Activated CD4-positive, alpha-beta T cell treated with anti-CD3 and anti-CD28 coated beads, Interleukin-2, Interleukin-4, amounts not matched to agents 100 ng/mL and 50 ng/mL, durations not matched to agents 16 hours and 8 hours (primary cell): ENCODE measurements around the gene SLC12A5.

Source experiments
- DNase-seq: peaks from one replicate; pipeline ENCODE4 v3.0.0-alpha.2; 2020; ENCODE audit warnings: low spot score

The SLC12A5 gene

DNA sequence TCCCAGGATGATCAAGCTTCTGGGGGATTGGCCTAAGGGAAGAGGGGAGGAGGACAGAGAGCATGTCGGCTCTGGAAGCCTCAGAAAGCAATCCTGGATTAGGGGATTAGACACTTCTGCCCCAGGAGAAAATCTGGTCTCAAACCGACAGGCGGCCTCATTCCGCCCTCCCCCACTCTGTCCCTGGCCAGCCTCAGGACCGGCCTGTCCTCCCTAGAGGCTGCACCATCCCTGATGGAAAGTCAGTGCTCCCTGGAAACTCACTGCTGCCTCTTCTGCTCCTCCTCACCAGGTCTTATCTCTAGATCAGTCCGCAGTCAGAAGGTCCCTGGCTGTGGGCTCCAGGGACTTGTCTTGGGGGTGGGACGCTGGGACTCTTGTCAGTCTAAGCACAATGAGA is 905 bp upstream of the SLC12A5 start:
- DNase-seq, result no peak

DNA sequence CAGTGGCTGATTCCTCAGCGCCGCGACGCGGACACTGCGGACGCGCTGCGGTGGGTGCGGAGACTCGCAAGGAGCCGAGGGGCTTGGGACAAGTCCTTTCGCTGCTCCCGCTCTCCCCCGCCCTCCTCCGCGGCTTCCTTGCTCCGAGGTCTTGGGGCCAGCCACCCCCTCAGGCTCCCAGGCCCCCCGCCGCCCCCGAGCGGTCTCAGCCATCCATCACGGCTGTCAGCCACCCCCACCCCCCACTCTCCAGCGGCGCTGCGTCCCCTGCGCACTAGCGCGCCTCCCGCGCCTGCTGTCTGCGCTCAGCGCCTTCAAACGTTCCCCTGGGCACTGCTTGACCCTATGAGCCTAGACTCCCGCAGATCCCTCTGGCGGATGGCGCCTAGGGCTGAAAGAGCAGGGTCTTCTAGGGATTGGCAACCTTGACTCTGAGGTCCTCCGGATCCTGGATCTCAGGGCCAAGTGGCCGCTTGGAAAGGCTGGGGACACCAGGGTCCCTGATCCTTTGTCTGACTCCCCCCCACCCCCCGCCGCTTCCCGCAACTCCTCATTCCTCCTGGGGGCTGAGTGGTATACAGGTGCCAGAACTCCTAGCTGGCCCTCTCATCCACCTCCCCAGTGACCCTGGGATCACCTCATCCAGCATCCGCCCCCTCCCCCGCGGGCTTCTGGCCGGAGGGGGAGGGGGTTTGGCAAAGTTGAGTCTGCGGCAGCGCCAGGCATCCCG is 1.4 kb downstream of the SLC12A5 start:
- DNase-seq, result no peak

DNA sequence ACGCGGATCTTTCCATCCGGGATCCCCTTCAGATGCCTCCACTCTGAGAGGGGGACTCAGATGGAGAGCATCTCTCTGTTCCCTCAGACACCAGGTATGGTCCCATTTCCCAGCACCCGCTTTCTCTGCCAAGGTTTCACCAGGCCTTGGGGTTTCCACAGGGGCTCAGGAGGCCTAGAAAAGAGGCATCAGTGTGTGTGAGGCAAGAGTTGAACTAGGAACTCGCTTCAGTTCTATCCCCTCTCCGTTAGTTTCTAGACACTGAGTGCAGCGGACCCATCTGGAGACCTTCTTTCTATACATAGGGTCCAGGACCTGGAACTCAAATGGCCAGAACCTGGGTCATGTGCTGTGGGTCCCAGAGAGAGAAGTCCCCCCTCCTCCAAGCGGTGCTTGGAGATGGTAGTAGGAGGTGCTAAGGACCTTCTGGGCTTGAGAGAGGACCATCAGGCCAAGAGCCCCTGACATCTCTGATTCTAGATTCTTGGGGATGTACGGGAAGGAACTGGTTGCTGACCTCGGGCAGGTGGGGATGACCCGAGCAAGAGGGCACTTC is 2.1 kb downstream of the SLC12A5 start:
- no peak for DNase-seq

DNA sequence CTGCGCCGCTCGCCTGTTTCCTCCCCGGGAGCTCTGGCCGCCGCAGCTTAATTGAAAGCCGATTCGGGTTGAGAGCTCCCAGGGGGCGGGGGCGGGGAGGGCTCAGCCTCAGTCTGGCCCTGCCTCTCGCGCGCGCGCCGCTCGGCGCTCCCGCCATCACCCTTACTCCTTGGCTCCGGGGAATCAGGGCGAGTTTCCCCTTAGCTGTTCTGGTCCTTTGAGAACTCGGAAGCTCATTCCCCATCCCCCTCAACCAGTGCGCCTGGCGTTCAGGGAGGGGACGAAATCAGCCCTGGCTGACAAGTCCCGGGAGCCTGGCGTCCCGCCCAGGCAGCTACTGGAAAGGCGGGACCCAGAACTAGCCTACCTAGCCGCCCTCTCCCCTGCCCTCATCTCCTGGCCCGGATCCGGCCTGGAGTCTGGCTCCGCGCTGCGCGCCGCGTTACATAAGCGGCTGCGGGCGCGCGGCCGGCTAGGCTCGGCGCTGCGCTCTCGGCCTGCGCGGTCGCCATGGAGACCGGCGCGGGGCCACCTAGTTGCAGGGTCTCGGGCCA is 2.8 kb downstream of the SLC12A5 start:
- DNase-seq, result no peak

DNA sequence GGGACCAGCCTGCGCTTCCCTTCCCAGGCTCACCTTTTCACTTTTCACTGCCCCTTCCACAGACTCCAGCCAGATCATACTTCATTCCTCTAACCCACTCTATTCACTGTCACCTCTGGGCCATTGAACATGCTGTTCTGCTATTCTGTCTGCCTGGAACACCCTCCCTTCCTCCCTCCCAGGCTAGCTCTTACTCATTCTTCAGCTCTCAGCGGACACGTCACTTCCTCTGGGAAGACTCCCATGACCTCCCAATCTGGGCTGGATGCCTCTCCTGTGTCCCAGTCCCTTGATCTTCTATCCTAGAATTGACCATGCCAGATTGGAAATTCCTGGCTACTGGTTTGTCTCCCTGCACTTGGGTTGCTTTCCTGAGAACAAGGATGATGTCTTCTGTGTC is 5.0 kb downstream of the SLC12A5 start:
- no peak for DNase-seq

DNA sequence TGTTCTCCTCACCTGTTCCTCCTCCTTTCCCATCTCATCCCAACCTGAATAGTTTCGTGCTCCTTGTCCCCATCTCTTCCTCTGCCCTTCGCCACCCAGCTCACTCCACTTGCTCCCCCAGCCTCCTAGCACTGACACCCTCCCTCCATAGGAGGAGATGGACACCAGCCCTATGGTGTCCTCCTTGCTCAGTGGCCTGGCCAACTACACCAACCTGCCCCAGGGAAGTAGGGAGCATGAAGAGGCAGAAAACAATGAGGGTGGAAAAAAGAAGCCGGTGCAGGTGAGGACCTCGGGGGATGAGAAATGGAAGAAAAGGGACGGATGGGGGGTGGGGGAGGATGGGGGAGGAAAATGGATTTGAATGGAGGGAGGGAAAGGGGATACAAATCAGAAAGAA is 6.2 kb downstream of the SLC12A5 start:
- DNase-seq, result no peak

DNA sequence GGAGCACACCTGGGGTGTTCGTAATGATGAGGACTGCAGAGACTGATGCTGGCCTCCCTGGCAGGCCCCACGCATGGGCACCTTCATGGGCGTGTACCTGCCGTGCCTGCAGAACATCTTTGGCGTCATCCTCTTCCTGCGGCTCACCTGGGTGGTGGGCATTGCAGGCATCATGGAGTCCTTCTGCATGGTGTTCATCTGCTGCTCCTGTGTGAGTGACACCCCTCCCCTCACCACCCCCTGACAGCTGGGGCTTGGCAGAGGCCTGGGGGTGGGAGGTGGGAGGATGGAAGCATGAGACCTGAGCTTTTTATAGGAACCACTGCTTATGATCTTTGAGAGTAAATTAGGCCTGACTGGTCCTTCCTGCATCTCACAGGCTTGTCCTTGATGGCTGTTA is 6.7 kb downstream of the SLC12A5 start:
- no peak for DNase-seq

DNA sequence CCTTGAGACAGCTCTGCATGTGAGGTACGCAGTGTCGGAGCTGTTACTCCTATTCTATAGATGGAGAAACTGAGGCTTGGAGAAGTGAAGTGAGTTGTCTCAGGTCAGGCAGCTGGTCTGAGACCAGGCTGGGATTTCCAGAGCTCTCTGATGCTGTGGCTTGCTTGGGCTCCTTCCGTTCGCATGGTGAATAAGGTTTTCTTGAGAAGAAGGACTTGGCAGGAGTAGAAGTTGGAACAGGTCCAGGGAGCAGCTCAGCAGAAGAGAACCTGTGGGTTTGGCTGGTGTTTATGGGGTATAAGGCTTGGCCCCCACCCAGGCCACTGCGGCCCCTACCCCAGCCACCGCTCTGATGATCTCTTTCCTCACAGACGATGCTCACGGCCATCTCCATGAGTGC is 7.4 kb downstream of the SLC12A5 start:
- DNase-seq, result no peak

DNA sequence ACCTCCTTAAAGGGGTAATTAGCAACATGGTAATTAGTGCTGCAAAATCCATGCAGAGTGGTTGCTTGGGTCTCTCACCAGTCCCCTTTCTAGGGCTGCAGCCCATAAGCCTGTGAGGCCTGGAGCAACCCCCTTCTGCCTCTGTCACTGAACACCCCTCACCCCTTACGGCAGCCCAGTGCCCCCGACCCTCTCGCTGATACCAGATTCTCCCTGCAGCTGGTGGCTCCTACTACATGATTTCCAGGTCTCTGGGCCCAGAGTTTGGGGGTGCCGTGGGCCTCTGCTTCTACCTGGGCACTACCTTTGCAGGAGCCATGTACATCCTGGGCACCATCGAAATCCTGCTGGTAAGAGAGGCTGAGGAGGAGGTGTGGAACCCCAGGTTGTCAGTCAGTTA is 8.0 kb downstream of the SLC12A5 start:
- DNase-seq, result no peak

DNA sequence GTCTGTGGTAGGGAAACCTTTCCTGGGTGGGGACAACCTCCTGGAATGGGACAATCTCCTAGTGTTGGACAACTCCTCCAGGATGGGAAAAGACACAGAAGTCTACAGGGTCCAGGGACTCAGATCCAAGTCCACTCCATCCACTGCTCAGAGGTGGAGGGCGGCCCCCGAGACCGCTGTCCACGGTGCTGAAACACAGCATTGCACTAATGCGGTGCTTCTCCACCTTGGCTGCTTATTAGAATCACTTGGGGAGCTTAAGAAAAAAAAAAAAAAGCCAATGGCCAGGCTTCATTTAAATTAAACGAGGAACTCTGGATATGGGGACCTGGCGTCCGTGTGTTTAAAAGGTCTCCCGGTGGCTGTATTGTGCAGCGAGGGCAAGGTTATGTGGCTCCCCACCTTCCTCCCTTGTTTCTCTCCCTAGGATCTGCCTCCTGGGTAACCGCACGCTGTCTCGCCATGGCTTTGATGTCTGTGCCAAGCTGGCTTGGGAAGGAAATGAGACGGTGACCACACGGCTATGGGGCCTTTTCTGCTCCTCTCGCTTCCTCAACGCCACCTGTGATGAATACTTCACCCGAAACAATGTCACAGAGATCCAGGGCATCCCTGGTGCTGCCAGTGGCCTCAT is 12.0 kb downstream of the SLC12A5 start:
- peak; percentile 30 for DNase-seq

DNA sequence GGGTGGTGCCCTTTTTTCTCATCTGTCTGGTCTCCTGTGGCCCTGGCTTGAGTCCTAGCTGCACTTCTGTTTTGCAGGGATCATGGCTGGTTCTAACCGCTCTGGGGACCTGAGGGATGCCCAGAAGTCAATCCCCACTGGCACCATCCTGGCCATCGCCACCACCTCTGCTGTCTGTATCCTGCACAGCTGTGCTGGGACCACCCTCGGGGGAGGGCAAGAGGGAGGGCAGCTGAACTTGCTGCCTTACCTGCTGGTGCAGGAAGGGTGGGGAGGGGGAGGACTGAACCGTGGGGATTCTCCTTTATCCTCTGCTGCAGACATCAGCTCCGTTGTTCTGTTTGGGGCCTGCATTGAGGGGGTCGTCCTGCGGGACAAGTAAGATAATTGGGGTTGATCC is 14.5 kb downstream of the SLC12A5 start:
- no peak for DNase-seq

DNA sequence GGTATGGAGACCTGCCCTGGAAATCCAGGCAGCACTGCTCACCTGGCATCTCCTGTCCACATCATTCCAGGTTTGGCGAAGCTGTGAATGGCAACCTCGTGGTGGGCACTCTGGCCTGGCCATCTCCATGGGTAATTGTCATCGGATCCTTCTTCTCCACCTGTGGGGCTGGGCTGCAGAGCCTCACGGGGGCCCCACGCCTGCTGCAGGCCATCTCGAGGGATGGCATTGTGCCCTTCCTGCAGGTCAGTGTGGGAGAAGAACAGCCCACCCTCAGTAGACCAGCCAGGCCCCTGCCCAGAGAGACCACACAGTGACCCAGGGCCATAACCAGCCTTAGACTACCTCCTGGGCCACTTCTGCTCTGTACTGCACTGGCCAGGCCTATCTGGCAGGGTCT is 15.9 kb downstream of the SLC12A5 start:
- no peak for DNase-seq

DNA sequence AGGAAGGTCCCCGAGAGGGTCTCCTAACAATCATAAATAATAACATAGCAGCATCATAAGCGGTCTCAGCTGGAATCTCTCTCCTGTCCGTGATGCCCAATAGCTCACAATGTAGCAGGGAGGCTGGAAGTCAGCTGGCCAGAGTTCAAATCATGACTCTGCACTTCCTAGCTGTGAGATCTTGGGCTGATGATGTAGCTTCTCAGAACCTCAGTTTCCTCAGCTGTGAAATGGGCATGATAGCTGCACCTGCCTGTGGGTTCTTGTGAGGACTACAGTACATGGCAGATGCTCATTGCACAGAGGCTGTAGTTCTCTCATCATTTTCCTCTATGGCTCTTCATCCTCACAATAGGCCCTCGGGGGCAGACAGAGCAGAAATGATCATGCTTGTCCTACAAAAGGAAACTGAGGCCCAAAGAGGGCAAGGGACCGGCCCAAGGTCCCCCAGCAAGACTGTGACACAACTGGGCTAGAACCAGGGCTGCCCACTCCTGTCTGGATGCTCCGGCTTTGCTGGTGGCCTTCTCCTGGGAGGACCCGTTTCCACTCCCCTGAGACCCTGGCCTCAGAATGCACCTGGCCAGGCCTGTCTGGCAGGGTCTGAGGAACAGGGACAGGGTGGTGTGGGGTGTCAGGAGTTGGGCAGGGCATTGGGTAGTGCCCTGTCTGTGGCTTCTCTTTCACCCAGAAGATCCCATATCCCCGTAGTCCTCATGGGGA is 17.7 kb downstream of the SLC12A5 start:
- no peak for DNase-seq

DNA sequence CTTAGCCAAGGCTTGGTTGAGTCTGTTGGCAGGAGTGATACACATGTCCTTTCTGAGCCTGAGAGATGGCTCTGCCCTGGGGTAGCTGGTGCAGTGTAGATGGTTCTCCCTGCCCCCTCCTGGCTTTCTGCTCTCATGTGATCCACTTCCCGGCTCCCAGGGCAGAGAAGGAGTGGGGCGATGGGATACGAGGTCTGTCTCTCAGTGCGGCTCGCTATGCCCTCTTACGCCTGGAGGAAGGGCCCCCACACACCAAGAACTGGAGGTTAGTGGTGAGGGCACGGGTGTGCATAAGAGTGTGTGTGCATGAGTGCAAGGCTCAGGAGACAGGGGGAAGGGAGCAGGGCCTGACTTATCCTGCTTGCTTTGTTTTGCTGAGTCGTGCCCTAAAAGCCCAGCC is 18.8 kb downstream of the SLC12A5 start:
- no peak for DNase-seq

DNA sequence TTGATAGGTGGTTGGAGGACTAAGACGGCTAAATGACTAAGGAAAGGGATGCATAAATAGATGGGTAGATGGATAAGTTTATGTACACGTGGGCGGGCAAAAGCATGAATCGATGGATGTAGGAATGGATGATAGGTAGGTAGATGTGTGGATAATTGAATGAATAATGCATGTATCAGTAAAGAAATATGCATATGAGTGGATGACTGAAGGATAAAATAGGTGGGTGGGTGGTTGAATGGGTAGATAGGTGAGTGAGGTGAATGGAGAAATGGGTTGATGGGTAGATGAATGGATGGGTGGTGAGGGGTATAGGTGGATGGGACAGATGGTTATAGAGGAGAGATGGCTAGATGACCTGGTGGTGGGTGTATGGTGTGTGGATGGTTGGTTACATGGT is 20.2 kb downstream of the SLC12A5 start:
- DNase-seq, result no peak

DNA sequence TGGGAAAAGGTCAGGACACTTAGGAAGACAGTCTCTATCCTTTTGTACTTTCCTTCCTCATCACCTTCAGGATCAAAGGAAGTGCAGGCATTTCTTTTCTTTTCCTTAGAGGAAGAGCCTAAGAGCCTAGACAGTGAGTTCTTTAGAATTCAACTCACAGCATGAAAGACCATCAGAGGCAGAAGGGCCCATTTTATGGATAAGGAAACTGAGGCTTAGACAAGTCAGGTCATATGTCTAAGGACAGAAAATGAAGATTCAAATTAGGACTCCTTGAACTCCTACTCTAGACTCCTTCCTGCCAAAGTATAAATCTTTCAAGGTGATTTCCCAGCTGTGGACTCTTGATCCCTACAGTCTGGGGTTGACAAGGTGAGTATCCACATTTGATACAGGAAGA is 20.8 kb downstream of the SLC12A5 start:
- DNase-seq, result no peak

DNA sequence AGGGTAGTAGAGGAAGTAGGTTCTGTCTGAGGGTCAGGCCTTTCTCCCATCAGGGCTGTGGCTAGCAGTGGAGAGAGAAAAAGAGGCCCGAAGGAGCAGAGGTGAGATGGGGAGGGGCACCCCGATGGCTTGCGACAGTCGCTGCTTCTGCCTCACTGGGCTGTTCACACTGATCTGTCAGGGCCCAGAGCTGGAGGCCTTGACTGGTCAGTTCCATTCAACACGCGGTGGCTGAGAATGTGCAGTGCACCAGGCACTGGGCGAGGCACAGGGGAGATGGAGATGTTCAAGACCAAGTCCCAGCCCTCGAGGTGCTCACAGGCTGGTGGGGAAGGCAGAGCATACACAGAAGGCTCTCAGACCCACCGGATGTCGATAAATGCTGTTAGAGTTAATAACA is 21.4 kb downstream of the SLC12A5 start:
- DNase-seq, result no peak

DNA sequence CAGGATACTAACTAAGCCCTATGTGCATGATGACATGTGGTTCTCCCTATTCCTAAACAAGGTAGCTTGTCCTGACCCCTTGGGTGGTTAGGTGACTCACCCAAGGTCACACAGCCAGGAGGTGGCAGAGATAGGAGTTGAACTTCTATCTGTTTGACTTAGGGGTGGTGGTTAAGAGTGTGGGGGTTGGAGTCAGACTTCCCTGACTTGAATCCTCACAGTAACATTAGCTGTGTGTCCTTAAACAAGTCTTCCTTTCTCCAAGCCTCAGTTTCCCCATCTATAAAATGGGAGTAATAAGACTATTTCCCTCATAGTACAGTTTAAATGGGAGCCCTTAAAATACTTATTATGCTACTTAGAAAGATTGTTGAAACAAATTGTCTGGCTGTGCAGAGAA is 21.9 kb downstream of the SLC12A5 start:
- no peak for DNase-seq

DNA sequence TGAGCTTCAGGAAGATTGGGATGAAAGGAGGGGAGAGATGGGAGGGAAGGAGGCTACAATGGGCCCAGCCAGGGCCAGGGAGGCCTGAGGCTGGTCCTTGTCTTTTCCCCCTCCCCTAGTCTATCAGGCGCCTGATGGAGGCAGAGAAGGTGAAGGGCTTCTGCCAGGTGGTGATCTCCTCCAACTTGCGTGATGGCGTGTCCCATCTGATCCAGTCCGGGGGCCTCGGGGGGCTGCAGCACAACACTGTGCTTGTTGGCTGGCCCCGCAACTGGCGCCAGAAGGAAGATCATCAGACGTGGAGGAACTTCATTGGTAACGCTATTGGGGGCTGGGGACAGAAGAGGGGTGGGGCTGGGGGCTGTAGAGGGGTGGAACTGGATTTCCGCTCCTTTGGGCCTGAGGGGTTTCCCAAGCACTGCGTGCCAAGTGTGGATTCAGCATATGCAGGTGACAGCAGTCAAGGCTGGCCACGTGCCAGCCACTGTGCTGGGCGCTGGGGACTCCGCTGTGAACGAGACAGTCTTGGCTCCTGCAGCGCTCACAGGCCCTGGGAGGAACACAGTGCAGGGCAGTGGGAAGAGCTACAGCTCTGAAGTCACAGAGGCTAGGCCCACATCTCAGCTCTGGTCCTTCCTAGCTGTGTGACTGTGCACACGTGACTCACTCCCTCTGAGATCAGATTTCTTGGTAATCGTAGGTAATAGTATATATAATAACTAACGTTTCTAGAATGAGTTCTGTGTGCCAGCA is 22.7 kb downstream of the SLC12A5 start:
- DNase-seq, result no peak

DNA sequence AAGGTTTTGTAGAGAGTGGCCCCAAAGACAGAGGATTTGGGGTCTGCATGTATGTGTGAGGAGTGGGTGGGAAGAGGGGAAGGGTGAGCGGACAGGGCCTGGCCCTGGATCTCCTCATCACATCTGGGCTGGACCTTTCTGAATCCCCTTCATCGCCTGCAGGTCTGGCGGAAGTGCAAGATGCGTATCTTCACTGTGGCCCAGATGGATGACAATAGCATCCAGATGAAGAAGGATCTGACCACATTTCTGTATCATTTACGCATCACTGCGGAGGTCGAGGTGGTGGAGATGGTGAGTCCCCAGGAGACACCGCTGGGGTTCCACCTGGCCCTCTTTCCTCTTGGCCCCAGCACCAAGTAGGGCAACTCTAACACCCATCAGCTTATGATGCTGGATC is 24.4 kb downstream of the SLC12A5 start:
- DNase-seq, result no peak

DNA sequence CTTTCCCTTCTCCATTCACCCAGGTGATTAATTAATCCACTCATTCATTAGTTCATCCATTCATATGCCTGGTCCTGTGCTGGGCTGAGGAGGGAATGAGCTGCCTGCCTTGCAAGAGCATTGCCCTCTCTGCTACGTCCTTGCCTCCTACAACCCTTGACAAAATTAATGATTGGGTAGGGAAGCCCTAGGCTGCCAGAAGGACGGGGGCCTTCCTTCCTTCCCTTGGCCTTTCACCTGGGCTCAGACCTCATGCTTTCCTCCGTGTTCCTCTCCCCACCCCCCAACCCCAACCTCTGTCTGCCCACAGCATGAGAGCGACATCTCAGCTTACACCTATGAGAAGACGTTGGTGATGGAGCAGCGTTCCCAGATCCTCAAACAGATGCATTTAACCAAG is 25.6 kb downstream of the SLC12A5 start:
- DNase-seq, result no peak

DNA sequence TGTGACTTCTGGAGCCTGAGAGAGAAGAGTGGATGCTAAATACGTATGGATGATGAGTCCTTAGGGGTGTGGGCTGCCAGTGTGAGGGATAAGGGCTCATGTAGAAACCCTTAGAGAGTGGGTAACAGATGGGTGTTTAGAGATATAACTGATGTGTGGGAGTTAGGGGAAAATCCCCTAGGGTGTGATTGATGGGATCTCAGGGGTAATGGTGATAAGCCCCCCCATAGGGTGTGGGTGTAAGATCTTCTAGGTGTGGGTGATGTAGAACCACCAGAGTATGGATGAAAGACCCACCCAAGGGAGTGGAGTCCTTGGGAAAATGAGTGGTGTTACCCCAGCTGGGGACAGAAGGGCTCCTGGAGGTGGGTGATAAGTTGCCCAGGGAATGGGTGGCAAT is 26.3 kb downstream of the SLC12A5 start:
- DNase-seq, result no peak
